AML-193 (cell line): Measurements from ENCODE around the gene ETS1.
"Not testable (repeated sequence)": the region's sequence is repeated elsewhere in the genome, so short reads cannot be mapped to it uniquely, and the experiment has no call there.

Source experiments
- DNase-seq, 2 experiments: peaks; one replicate each; lab custom pipeline; 2025; lab: John Stamatoyannopoulos, UW

The ETS1 gene

GRCh38 chr11:128462189-128462588 is 125.2 kb downstream of the ETS1 start:
- no peak for DNase-seq

- DNase-seq = no peak
Measured at GRCh38 chr11:128458321-128458720, 129.0 kb downstream of the ETS1 start.

- DNase-seq = no peak
Measured at GRCh38 chr11:128457874-128458273, 129.5 kb downstream of the ETS1 start.

- DNase-seq = no peak
Measured at GRCh38 chr11:128456566-128457268, 130.6 kb downstream of the ETS1 start.

GRCh38 chr11:128455766-128456165 is 131.6 kb downstream of the ETS1 start:
- no peak for DNase-seq

- no peak for DNase-seq
Measured at GRCh38 chr11:128453444-128454336, 133.7 kb downstream of the ETS1 start.

GRCh38 chr11:128451652-128452470 is 135.5 kb downstream of the ETS1 start:
- no peak for DNase-seq

- no peak for DNase-seq
Measured at GRCh38 chr11:128450882-128451651, 136.3 kb downstream of the ETS1 start.

- DNase-seq = not testable (repeated sequence)
Measured at GRCh38 chr11:128450425-128450824, 136.9 kb downstream of the ETS1 start.

- no peak for DNase-seq
Measured at GRCh38 chr11:128448981-128449713, 138.2 kb downstream of the ETS1 start.

GRCh38 chr11:128448200-128448886 is 139.0 kb downstream of the ETS1 start:
- DNase-seq = no peak

GRCh38 chr11:128447233-128447632 is 140.1 kb downstream of the ETS1 start:
- DNase-seq = no peak

GRCh38 chr11:128445921-128446320 is 141.4 kb downstream of the ETS1 start:
- DNase-seq = not testable (repeated sequence)

GRCh38 chr11:128437136-128437535 is 150.2 kb downstream of the ETS1 start:
- DNase-seq = no peak

- DNase-seq = no peak
Measured at GRCh38 chr11:128434818-128435217, 152.5 kb downstream of the ETS1 start.

GRCh38 chr11:128434411-128434810 is 152.9 kb downstream of the ETS1 start:
- DNase-seq = no peak

GRCh38 chr11:128432926-128433325 is 154.4 kb downstream of the ETS1 start:
- DNase-seq = no peak

- DNase-seq = no peak
Measured at GRCh38 chr11:128431931-128432330, 155.4 kb downstream of the ETS1 start.

GRCh38 chr11:128428935-128429334 is 158.4 kb downstream of the ETS1 start:
- no peak for DNase-seq

GRCh38 chr11:128424851-128425285 is 162.5 kb downstream of the ETS1 start:
- DNase-seq = no peak
